C4-2B (cell line): ENCODE measurements around the gene LEAP2.

Experiments used
- CTCF ChIP-seq: fragments of 450-650 bp; conservative IDR thresholded peaks from 2 replicates; pipeline ENCODE4 v1.5.1; 2017; ENCODE audit warnings: mild to moderate bottlenecking
- ZFX ChIP-seq: fragments of 450-650 bp; IDR thresholded peaks from 2 replicates; pipeline ENCODE4 v1.6.1; 2017

- TF ChIP-seq CTCF (no peak), ZFX (no peak)
Measured at GRCh38 chr5:132840896-132841295, 32.6 kb upstream of the LEAP2 start.
